Measurements from ENCODE around the gene VPS9D1.

Gene VPS9D1

DNA sequence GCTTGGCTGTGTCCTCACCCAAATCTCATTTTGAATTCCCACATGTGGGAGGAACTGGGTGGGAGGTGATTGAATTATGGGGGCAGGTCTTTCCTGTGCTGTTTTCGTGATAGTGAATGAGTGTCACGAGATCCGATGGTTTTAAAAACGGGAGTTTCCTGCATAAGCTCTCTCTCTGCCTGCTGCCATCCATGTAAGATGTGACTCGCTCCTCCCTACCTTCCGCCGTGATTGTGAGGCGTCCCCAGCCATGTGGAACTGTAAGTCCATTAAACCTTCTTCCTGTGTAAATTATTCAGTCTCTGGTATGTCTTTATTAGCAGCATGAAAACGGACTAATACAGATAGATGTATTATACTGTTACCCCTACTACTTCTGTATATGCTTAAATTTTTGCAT is 59.5 kb downstream of the VPS9D1 start:
- no peak for DNase-seq

DNA sequence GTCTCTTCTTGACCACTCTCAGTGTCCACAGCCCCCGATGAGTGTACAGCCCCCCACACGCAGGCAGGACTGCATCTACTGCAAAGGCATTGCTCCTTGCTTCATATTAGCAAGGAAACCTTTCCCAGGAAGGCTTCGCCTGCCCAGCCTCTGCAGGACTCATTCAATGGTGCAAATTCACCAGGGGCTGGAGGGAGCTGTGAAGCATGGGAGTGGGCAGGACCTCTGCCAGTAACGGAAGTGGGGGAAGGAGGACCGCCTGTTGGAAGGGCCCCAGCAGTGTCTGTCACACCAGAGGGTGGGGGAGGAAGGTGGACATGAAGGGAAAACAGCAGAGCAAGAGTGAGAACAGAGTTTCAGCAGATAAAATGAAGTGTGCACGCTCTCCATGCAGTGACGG is 60.6 kb downstream of the VPS9D1 start:
- no peak for DNase-seq

DNA sequence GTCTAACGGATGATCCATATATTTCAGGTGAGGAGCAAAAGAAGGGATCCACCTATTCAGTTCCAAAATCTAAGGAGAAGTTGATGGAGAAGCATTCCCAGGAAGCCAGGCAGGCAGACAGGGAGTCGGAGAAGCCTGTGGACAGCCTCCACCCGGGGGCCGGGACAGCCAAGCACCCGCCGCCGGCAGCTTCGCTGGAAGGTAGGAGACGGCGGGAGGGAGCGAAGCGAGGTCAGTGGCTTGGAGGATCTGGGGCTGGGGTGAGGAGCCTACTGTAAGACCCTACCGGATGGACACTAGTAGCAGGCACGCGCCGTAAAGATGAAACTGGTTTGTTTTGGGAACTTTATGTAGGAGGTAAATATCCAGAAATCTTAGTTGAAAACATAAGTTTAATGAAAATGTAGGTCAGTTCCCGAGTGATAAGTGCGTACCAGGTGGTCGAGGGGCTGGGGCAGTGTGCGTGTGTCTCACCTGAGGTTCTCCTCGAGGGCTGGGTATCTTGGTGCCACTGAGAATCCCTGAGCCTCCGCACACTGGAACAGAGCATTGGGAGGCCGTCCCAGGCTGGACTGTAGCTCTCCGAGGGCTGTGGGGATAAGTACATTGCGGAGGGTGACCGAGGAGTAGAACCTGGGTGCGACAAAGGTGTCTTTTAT is 62.3 kb downstream of the VPS9D1 start:
- no peak for DNase-seq

GRCh38 chr16:89657442-89658220 is 63.1 kb downstream of the VPS9D1 start, which contains the start of the genes CHMP1A and SPATA33:
Gene CHMP1A (minus strand): TSS chr16:89657708. CDS start chr16:89657588, 120 bp downstream.
Gene SPATA33 (plus strand): TSS chr16:89657836. CDS start chr16:89657912, 76 bp downstream.
- peak; percentile 84 for DNase-seq

All from fibroblast of skin of abdomen (primary cell).